ENCODE data around the gene SNRNP40. TPM values are rescaled to one million over a fixed set of nuclear protein-coding genes. Genes with fewer than 3 reads are reported as not detected.

SNRNP40 gene
- total RNA-seq, 3 donors from 2014 or later (not counting 1 experiment from before 2014, with no cell fraction given): 57.9 to 71.2 (median 60.3) TPM

- peaks cover 12 to 15% of the 10 kb centered on the region in 2 donors for H3K4me1 Mint-ChIP-seq
- H3K36me3 Mint-ChIP-seq: peaks cover 28% of the 10 kb centered on the region
- peak overlapping the region in 1 of 2 donors; percentile 3 for H3K27ac Mint-ChIP-seq
- no peaks in the 10 kb centered on the region for H3K9me3 ChIP-seq (ENCODE audit: control insufficient read depth, insufficient read depth, low read length)
- H3K4me3 Mint-ChIP-seq: no peak overlapping the region
- WGBS (ENCODE audit: insufficient coverage): 96% methylated on average over 2 of the region's 2 CpGs
- no peaks in the 10 kb centered on the region for H3K27me3 ChIP-seq (ENCODE audit: control insufficient read depth, insufficient read depth, low read length)
- DNase-seq (no peak), ATAC-seq (no peak)
- no peak overlapping the region for H3K4me3 ChIP-seq (ENCODE audit: low read length)
- no peaks in the 10 kb centered on the region for H3K9me3 Mint-ChIP-seq
- TF ChIP-seq CTCF (IDR thresholded peaks at IDR 0.05): no peak
- intact Hi-C loops (cut with micrococcal nuclease): no loop called here
- no peak overlapping the region for H3K27ac ChIP-seq (ENCODE audit: low read length)
- H3K36me3 ChIP-seq (ENCODE audit: control insufficient read depth, insufficient read depth, low read length): peaks cover 53% of the 10 kb centered on the region
- no peaks in the 10 kb centered on the region for H3K27me3 Mint-ChIP-seq (ENCODE audit: low read depth in 2 of 2)
- no peaks in the 10 kb centered on the region for H3K4me1 ChIP-seq (ENCODE audit: control insufficient read depth, insufficient read depth, low read length)
Observed at GRCh38 chr1:31273619-31274018, 23.0 kb downstream of the SNRNP40 start.

DNA sequence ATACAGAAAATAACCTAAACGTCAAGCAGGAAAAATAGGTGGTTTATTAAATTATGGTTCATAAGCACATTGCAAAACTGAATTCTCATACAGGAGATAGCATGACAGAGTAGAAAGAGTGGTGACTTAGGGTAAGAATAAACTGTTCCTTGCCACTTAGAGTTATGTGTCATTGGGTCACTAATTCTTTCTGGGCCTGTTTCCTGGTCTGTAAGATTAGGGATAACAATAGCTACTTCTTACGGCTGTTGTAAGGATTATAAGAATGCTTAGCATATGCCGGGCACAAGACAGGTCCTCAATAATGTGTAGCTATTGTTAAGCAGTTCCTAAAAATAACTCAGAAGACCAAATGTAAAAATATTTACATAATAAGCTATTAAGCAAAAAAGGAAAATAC lies 24.2 kb downstream of the SNRNP40 start:
- Mint-ChIP-seq H3K4me3 (no peak overlapping the region), H3K4me1 (peaks cover 11 to 13% of the 10 kb centered on the region in 2 donors), H3K27me3 (ENCODE audit: low read depth in 2 of 2) (no peaks in the 10 kb centered on the region), H3K9me3 (no peaks in the 10 kb centered on the region), H3K36me3 (peaks cover 24% of the 10 kb centered on the region), H3K27ac (no peak overlapping the region)
- DNase-seq: no peak
- 100% methylated on average over 2 of the region's 3 CpGs for WGBS (ENCODE audit: insufficient coverage)
- no peaks in the 10 kb centered on the region for H3K9me3 ChIP-seq (ENCODE audit: control insufficient read depth, insufficient read depth, low read length)
- peaks cover 54% of the 10 kb centered on the region for H3K36me3 ChIP-seq (ENCODE audit: control insufficient read depth, insufficient read depth, low read length)
- no peak overlapping the region for H3K4me3 ChIP-seq (ENCODE audit: low read length)
- no peak overlapping the region for H3K27ac ChIP-seq (ENCODE audit: low read length)
- no peaks in the 10 kb centered on the region for H3K4me1 ChIP-seq (ENCODE audit: control insufficient read depth, insufficient read depth, low read length)
- TF ChIP-seq CTCF (IDR thresholded peaks at IDR 0.05): no peak
- no peaks in the 10 kb centered on the region for H3K27me3 ChIP-seq (ENCODE audit: control insufficient read depth, insufficient read depth, low read length)
- ATAC-seq: no peak
- intact Hi-C loops (cut with micrococcal nuclease): no loop called here

DNA sequence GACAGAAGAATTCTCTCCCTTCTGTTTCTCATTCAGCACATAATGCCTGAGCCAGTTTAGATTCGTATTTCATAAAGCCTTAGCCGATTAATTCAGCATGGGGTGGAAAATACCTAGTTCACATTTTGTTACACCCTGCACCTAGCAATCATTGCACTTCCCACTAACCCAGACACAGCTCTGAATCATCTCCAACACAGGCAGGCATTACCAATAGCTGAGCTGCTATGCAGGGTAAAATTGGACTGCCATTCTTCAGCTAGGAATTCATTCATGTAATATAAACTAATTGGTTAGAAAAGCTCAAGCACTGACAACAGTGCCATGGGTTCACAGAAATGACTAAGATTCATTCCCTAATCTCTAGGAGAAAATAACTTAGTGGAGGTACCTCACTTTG lies 30.0 kb downstream of the SNRNP40 start:
- no peaks in the 10 kb centered on the region for H3K4me1 ChIP-seq (ENCODE audit: control insufficient read depth, insufficient read depth, low read length)
- H3K27me3 ChIP-seq (ENCODE audit: control insufficient read depth, insufficient read depth, low read length): no peaks in the 10 kb centered on the region
- DNase-seq (no peak), ATAC-seq (no peak)
- TF ChIP-seq CTCF (IDR thresholded peaks at IDR 0.05): no peak
- no peak overlapping the region for H3K4me3 ChIP-seq (ENCODE audit: low read length)
- intact Hi-C loops (cut with micrococcal nuclease): no loop called here
- Mint-ChIP-seq H3K36me3 (peaks cover 41% of the 10 kb centered on the region), H3K4me3 (no peak overlapping the region), H3K27me3 (ENCODE audit: low read depth in 2 of 2) (no peaks in the 10 kb centered on the region), H3K4me1 (no peaks in the 10 kb centered on the region), H3K9me3 (no peaks in the 10 kb centered on the region), H3K27ac (no peak overlapping the region)
- no peak overlapping the region for H3K27ac ChIP-seq (ENCODE audit: low read length)
- 100% methylated on average over 2 of the region's 2 CpGs for WGBS (ENCODE audit: insufficient coverage)
- H3K36me3 ChIP-seq (ENCODE audit: control insufficient read depth, insufficient read depth, low read length): peaks cover 75% of the 10 kb centered on the region
- H3K9me3 ChIP-seq (ENCODE audit: control insufficient read depth, insufficient read depth, low read length): no peaks in the 10 kb centered on the region

DNA sequence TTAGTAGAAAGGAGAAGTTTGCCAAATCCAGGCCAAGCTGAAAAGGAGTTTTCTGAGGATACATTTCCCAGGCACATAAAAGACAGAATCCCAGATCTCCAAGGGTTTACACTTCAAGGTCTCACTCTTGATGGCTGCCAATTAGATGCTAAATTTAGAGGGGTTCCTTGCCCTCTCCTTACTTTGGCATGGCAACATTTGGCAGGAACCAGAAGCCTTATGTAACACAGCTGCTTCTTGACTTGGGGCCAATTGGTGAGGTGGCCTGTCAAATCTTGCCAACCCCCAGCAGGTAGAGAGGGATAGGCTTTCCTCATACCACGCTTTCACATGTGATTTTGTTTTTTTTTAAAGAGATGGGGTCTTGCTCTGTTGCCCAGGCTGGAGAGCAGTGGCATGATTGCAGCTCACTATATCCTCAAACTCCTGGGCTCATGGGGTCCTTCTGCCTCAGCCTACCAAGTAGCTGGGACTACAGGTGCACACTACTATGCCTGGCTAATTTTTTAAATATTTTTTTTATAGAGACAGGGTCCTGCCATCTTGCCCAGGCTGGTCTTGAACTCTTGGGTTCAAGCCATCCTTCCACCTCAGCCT lies 31.7 kb downstream of the SNRNP40 start:
- intact Hi-C loops (cut with micrococcal nuclease): no loop called here
- H3K27ac Mint-ChIP-seq: no peak overlapping the region
- H3K27ac ChIP-seq (ENCODE audit: low read length): no peak overlapping the region
- peaks cover 30% of the 10 kb centered on the region for H3K36me3 Mint-ChIP-seq
- no peak for TF ChIP-seq CTCF (IDR thresholded peaks at IDR 0.05)
- H3K4me3 Mint-ChIP-seq: no peak overlapping the region
- no peaks in the 10 kb centered on the region for H3K4me1 ChIP-seq (ENCODE audit: control insufficient read depth, insufficient read depth, low read length)
- no peaks in the 10 kb centered on the region for H3K9me3 ChIP-seq (ENCODE audit: control insufficient read depth, insufficient read depth, low read length)
- peaks cover 70% of the 10 kb centered on the region for H3K36me3 ChIP-seq (ENCODE audit: control insufficient read depth, insufficient read depth, low read length)
- WGBS (ENCODE audit: insufficient coverage): 100% methylated on average over 1 of the region's 1 CpG
- H3K27me3 Mint-ChIP-seq (ENCODE audit: low read depth in 2 of 2): no peaks in the 10 kb centered on the region
- no peaks in the 10 kb centered on the region for H3K27me3 ChIP-seq (ENCODE audit: control insufficient read depth, insufficient read depth, low read length)
- DNase-seq (no peak), ATAC-seq (no peak)
- no peaks in the 10 kb centered on the region for H3K9me3 Mint-ChIP-seq
- H3K4me1 Mint-ChIP-seq: no peaks in the 10 kb centered on the region
- no peak overlapping the region for H3K4me3 ChIP-seq (ENCODE audit: low read length)
